C4-2B (cell line): Measurements from ENCODE around the gene SLC22A17.

Experiments used
- H3K27ac ChIP-seq: fragments of 450-650 bp; 2 replicates; pipeline ENCODE4 v1.5.1; 2017
- ZFX ChIP-seq: fragments of 450-650 bp; IDR thresholded peaks from 2 replicates; pipeline ENCODE4 v1.6.1; 2017
- TF ChIP-seq, protein P1 (sequence below): fragments of 450-650 bp; conservative IDR thresholded peaks from 2 replicates; pipeline ENCODE4 v1.5.1; 2017; ENCODE audit warnings: mild to moderate bottlenecking

Gene SLC22A17

DNA sequence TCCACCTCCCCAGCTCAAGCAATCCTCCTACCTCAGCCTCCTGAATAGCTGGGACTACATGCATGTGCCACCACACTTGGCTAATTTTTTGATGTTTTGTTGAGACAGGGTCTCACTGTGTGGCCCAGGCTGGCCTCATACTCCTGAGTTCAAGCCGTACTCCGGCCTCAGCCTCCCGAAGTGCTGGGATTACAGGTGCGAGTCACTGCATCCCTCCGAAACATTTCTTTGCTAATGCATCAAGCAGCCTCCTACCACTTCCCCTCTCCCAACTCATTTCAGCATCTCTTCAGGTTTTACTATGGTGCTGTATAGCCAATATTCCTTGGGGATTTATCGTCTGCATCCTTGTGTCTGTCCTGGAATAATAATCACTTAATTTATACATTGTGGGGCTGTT lies 2.3 kb upstream of the SLC22A17 start:
- no peak overlapping the region for H3K27ac ChIP-seq
- TF ChIP-seq, protein P1, sequence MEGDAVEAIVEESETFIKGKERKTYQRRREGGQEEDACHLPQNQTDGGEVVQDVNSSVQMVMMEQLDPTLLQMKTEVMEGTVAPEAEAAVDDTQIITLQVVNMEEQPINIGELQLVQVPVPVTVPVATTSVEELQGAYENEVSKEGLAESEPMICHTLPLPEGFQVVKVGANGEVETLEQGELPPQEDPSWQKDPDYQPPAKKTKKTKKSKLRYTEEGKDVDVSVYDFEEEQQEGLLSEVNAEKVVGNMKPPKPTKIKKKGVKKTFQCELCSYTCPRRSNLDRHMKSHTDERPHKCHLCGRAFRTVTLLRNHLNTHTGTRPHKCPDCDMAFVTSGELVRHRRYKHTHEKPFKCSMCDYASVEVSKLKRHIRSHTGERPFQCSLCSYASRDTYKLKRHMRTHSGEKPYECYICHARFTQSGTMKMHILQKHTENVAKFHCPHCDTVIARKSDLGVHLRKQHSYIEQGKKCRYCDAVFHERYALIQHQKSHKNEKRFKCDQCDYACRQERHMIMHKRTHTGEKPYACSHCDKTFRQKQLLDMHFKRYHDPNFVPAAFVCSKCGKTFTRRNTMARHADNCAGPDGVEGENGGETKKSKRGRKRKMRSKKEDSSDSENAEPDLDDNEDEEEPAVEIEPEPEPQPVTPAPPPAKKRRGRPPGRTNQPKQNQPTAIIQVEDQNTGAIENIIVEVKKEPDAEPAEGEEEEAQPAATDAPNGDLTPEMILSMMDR: no peak
- TF ChIP-seq ZFX: no peak

DNA sequence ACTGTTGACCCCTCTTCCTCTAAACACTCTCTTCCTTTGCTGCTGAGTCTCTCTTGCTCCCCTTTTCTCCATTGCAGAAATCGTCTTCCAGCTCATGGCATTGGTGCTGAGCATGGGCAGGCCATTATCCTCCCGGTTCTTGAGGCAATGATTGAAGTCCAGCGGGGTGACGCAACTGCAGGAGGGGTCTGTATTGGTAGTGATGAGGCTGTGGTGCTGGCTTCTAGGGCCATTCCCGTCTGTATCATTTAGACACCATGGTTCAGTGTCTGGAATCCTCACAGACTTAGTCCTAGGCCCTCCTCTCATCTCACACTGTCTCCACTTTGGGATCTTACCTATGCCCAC lies 720 bp upstream of the SLC22A17 start:
- H3K27ac ChIP-seq: no peak overlapping the region
- TF ChIP-seq ZFX: no peak
- TF ChIP-seq, protein P1: no peak

DNA sequence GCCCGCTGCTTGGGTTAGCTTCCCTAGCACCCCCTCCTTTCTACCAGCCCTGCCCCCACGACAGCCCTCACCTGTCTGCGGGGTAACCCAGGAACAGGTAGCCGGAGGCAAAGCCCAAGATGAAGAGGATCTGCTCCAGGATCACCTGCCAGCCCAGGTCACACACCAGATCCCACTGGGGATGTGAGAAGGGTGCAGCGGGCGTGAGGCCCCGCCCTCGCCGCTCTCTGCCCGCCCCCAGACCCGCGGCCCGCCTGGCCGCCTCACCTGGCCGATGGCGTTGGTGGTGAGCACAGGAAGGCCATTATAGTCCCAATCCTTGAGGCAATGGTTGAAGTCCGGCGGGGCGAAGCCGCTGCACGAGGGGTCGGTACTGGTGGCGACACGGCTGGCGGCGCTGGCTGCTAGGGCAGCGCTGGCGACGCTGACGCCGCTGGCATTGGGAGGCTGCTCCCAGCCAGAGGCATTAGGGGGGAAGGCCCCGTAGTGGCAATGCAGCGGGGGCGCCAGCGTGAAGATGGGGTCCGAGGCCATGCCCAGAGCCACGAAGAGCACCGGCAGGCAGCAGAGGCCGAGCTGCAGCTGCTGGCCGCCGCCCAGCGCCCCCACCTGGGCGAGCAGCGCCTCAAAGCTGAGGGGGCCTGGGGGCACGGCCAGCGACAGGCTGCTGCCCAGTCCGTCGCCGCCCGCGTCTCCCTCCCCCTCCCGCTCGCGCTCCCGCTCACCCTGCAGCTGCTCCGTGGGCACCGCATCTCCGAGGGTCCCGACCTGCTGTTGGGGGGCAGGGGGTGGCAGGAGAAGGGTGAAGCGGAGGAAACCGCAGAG lies 794 bp downstream of the SLC22A17 start:
- TF ChIP-seq ZFX: no peak
- TF ChIP-seq, protein P1: no peak; the same call in 1 of the 2 replicates

DNA sequence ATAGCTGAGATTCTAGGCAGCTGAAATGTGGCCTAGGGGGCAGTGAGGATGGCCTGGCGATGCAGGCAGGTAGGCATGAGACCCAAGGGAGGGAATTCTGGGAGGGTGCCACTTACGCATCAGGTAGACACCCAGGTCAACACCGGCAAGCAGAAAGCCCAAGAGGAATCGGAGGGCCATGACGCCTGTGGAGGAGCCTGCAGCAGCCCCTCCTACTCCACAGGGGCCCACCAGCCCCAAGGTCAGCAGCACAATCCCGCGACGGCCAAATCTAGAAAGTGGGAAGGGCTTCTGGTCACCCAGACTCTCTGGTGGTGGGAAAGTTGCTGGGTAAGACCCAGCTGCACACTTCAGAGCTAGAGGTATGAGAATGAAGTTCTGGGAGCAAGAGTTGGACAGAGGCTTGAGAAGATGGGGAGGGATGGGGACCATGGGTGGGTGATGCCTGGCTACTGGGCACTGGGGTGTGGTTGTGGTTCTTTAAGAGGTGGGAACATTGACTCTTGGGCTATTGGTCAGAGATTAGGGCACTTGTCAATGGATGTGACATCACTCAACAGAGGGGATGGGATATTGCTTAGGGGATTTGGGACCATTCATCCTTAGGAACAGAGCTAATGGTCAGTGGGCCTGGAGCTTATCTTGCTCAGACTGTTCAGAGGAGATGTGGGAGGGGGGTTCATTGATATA lies 3.4 kb downstream of the SLC22A17 start:
- H3K27ac ChIP-seq: no peak overlapping the region
- TF ChIP-seq ZFX: no peak
- TF ChIP-seq, protein P1: no peak

More for the DNA sequence above, 794 bp downstream of the SLC22A17 start:
- H3K27ac ChIP-seq: peak overlapping the region; percentile 51

DNA sequence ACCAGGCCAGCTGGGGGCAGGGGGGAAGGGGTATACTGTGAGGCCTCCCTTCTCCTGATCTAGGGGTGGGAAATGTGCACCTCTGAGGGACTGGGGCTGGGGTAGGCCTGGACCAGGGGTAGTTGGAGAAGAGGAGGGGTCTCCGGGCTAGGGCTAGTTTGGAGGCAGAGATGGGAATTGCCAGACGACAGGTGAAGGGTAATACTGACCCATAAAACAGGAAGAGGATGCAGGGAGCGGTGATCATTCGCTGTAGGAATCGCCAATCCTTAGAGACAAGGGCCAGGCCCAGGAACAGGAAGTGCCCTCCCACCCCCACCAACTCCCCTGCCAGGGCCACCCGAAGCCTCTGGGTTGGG lies 4.4 kb downstream of the SLC22A17 start:
- H3K27ac ChIP-seq: no peak overlapping the region
- TF ChIP-seq ZFX: no peak
- TF ChIP-seq, protein P1: no peak

DNA sequence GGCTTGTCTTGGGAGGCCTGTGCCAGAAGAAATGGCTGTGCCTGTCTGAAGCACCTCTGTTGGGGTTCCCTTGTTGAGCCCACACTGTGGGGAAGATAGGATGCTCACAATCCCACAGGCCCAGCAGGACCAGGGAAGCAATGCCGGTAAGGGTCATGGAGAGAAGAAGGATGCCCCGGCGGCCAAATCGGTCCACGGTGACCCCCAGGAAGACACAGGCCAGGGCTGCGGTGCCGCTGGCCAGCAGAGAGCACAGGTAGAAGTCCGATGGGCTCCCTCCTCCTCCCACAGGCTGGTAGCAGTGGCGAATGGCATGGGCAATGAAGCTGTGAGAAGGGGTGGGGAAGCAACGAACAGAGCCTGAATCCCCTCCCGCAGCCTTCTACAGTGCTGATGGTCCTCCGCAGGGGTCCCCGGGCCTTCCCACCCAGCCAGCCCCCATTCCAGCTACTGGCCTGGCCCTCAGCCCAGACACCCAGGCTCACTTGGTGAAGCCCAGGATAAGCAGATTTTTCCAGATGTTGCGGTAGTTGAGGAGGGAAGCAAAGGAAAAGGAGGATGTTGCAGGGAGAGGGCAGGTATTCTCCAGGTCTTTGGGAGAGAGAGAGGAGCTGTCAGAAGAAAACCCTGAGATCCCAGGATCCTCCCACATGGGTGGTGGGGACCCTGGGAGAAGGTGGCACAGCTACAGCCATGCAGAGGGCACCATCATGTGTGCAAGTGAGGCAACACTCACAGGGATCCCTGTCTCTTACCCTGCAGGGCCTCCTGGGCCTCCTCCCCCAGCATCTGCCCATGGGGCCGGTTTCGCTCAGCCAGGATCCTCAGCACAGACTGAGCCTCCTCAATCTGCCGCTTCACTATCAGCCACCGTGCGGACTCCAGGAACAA lies 5.0 kb downstream of the SLC22A17 start:
- H3K27ac ChIP-seq: no peak overlapping the region
- no peak for TF ChIP-seq ZFX
- TF ChIP-seq, protein P1: no peak
